Naive B cell (primary cell): ENCODE measurements around the gene NOC3L. TPM values are rescaled to one million over a fixed set of nuclear protein-coding genes. Genes with fewer than 3 reads are reported as not detected.

Experiments used
- ATAC-seq, 2 donors: fragments of 150-1000 bp; cut with Tn5 transposase; 2 replicates each; pipeline ENCODE4 v1.10.0; 2021; ENCODE audit warnings: low read depth in 2 of 2, mild to moderate bottlenecking in 2 of 2, moderate library complexity in 2 of 2
- DNase-seq: peaks from one replicate; pipeline ENCODE4 v3.0.0; 2022
- H3K27ac Mint-ChIP-seq, 6 donors: one replicate each; pipeline ENCODE4 v1.8.0; 2020 to 2022; ENCODE audit warnings: mild to moderate bottlenecking in 6 of 6, mixed read lengths in 6 of 6, moderate library complexity in 5 of 6, inconsistent platforms in 2 of 6
- H3K27me3 Mint-ChIP-seq, 3 donors: one replicate each; pipeline ENCODE4 v1.8.0; 2021 to 2022; ENCODE audit warnings: mixed read lengths in 3 of 3, mild to moderate bottlenecking in 1 of 3
- H3K36me3 Mint-ChIP-seq, 2 donors: one replicate each; pipeline ENCODE4 v1.8.0; 2020 to 2022; ENCODE audit warnings: mixed read lengths in 2 of 2, inconsistent platforms in 1 of 2, mild to moderate bottlenecking in 1 of 2
- H3K4me1 Mint-ChIP-seq, 3 donors: one replicate each; pipeline ENCODE4 v1.8.0; 2020 to 2022; ENCODE audit warnings: mixed read lengths in 3 of 3, inconsistent platforms in 1 of 3, mild to moderate bottlenecking in 1 of 3, moderate library complexity in 1 of 3
- H3K4me3 Mint-ChIP-seq, 8 donors: one replicate each; pipeline ENCODE4 v1.8.0; 2020 to 2022; ENCODE audit warnings: mild to moderate bottlenecking in 8 of 8, mixed read lengths in 8 of 8, moderate library complexity in 8 of 8, inconsistent platforms in 2 of 8
- H3K9me3 Mint-ChIP-seq, 7 donors: one replicate each; pipeline ENCODE4 v1.8.0; 2020 to 2022; ENCODE audit warnings: mixed read lengths in 7 of 7, mild to moderate bottlenecking in 5 of 7, inconsistent platforms in 2 of 7, moderate library complexity in 1 of 7
- polyA plus RNA-seq, 6 donors: library from polyadenylated mRNA; unstranded; fragments of 300-500 nt; fragmentation: Illumina TruSeq; gene quantifications; one replicate each; pipeline ENCODE4 v1.2.3, GENCODE V29; 2021; ENCODE audit warnings: low read depth in 6 of 6

Gene NOC3L
- polyA plus RNA-seq = 10 to 100 TPM; 21.7 to 38.6 (median 27.7) TPM

- H3K9me3 Mint-ChIP-seq = peaks cover 0 to 2% (median 0%) of the 10 kb centered on the region in 7 donors
- DNase-seq (peak; percentile 96), ATAC-seq (peak; percentile 90 to 91)
- H3K36me3 Mint-ChIP-seq = peaks cover 12 to 22% of the 10 kb centered on the region in 2 donors
- H3K27ac Mint-ChIP-seq = peak within 1 kb of the TSS; percentile 98 to 100 (median 100)
- H3K4me3 Mint-ChIP-seq = peak within 1 kb of the TSS; percentile 91 to 99 (median 98)
- H3K27me3 Mint-ChIP-seq = peaks cover 14 to 21% (median 16%) of the 10 kb centered on the region in 3 donors
- peaks cover 22 to 42% (median 34%) of the 10 kb centered on the region in 3 donors for H3K4me1 Mint-ChIP-seq
Measured at GRCh38 chr10:94362360-94363250, at the start of gene NOC3L. Gene NOC3L (minus strand): TSS chr10:94362939. CDS start chr10:94362838, 101 bp downstream.

GRCh38 chr10:94412449-94412848, 49.7 kb upstream of the NOC3L start:
- H3K4me3 Mint-ChIP-seq = no peak overlapping the region
- H3K4me1 Mint-ChIP-seq = peaks cover 0 to 8% (median 8%) of the 10 kb centered on the region in 3 donors
- no peak for DNase-seq
- no peak for ATAC-seq
- H3K27me3 Mint-ChIP-seq = peaks cover 0 to 40% (median 15%) of the 10 kb centered on the region in 3 donors
- no peaks in the 10 kb centered on the region for H3K36me3 Mint-ChIP-seq
- no peak overlapping the region for H3K27ac Mint-ChIP-seq
- no peaks in the 10 kb centered on the region for H3K9me3 Mint-ChIP-seq

GRCh38 chr10:94411304-94411703, 48.6 kb upstream of the NOC3L start:
- H3K9me3 Mint-ChIP-seq = no peaks in the 10 kb centered on the region
- no peaks in the 10 kb centered on the region for H3K36me3 Mint-ChIP-seq
- DNase-seq (no peak), ATAC-seq (no peak)
- H3K4me1 Mint-ChIP-seq = peaks cover 0 to 7% (median 3%) of the 10 kb centered on the region in 3 donors
- peaks cover 0 to 46% (median 22%) of the 10 kb centered on the region in 3 donors for H3K27me3 Mint-ChIP-seq
- H3K27ac Mint-ChIP-seq = no peak overlapping the region
- H3K4me3 Mint-ChIP-seq = no peak overlapping the region

- Mint-ChIP-seq H3K27ac (no peak overlapping the region), H3K27me3 (peaks cover 0 to 48% (median 27%) of the 10 kb centered on the region in 3 donors), H3K4me1 (peaks cover 0 to 2% (median 0%) of the 10 kb centered on the region in 3 donors), H3K9me3 (no peaks in the 10 kb centered on the region), H3K36me3 (no peaks in the 10 kb centered on the region), H3K4me3 (no peak overlapping the region)
- ATAC-seq = no peak
- DNase-seq = no peak
Measured at GRCh38 chr10:94409021-94409657, 46.4 kb upstream of the NOC3L start.

- Mint-ChIP-seq H3K9me3 (no peaks in the 10 kb centered on the region), H3K27me3 (peaks cover 0 to 52% (median 33%) of the 10 kb centered on the region in 3 donors), H3K27ac (peak overlapping the region in 1 of 6 donors; percentile 43), H3K4me3 (no peak overlapping the region), H3K36me3 (no peaks in the 10 kb centered on the region), H3K4me1 (peaks cover 0 to 8% (median 5%) of the 10 kb centered on the region in 3 donors)
- ATAC-seq (no peak), DNase-seq (no peak)
Measured at GRCh38 chr10:94407668-94408067, 44.9 kb upstream of the NOC3L start.

GRCh38 chr10:94405406-94405805, 42.7 kb upstream of the NOC3L start:
- DNase-seq (no peak), ATAC-seq (no peak)
- Mint-ChIP-seq H3K36me3 (no peaks in the 10 kb centered on the region), H3K4me3 (peak overlapping the region in 3 of 8 donors; percentile 1 to 94 (median 22)), H3K9me3 (peaks cover 0 to 7% (median 0%) of the 10 kb centered on the region in 7 donors), H3K27ac (no peak overlapping the region), H3K4me1 (peaks cover 5 to 14% (median 10%) of the 10 kb centered on the region in 3 donors), H3K27me3 (peaks cover 14 to 52% (median 32%) of the 10 kb centered on the region in 3 donors)

GRCh38 chr10:94403380-94404213, 40.9 kb upstream of the NOC3L start:
- H3K9me3 Mint-ChIP-seq = peaks cover 0 to 7% (median 0%) of the 10 kb centered on the region in 7 donors
- DNase-seq (peak; percentile 71), ATAC-seq (peak; percentile 87)
- peaks cover 5 to 14% (median 10%) of the 10 kb centered on the region in 3 donors for H3K4me1 Mint-ChIP-seq
- H3K36me3 Mint-ChIP-seq = no peaks in the 10 kb centered on the region
- H3K27me3 Mint-ChIP-seq = peaks cover 14 to 47% (median 27%) of the 10 kb centered on the region in 3 donors
- peak overlapping the region; percentile 81 to 95 (median 94) for H3K4me3 Mint-ChIP-seq
- peak overlapping the region; percentile 80 to 95 (median 92) for H3K27ac Mint-ChIP-seq

- Mint-ChIP-seq H3K27me3 (peaks cover 14 to 48% (median 29%) of the 10 kb centered on the region in 3 donors), H3K27ac (peak overlapping the region in 1 of 6 donors; percentile 93), H3K36me3 (no peaks in the 10 kb centered on the region), H3K4me1 (peaks cover 5 to 14% (median 10%) of the 10 kb centered on the region in 3 donors), H3K9me3 (peaks cover 0 to 7% (median 0%) of the 10 kb centered on the region in 7 donors), H3K4me3 (peak overlapping the region in 6 of 8 donors; percentile 81 to 95 (median 94))
- DNase-seq = peak; percentile 38
- ATAC-seq = peak; percentile 4 to 18
Measured at GRCh38 chr10:94402843-94403379, 40.2 kb upstream of the NOC3L start.

- peaks cover 20 to 48% (median 29%) of the 10 kb centered on the region in 3 donors for H3K27me3 Mint-ChIP-seq
Measured at GRCh38 chr10:94402204-94402842, 39.6 kb upstream of the NOC3L start, which contains the start of gene TBC1D12. Gene TBC1D12 (plus strand): TSS chr10:94402541. CDS start chr10:94402614, 73 bp downstream.

GRCh38 chr10:94398762-94399161, 36.0 kb upstream of the NOC3L start:
- Mint-ChIP-seq H3K27ac (no peak overlapping the region), H3K4me1 (peaks cover 2 to 10% (median 8%) of the 10 kb centered on the region in 3 donors)
- no peak for ATAC-seq

More at GRCh38 chr10:94402204-94402842, 39.6 kb upstream of the NOC3L start, which contains the start of gene TBC1D12:
- peak; percentile 31 for DNase-seq
- Mint-ChIP-seq H3K4me3 (peak within 1 kb of the TSS; percentile 81 to 95 (median 94)), H3K27ac (peak within 1 kb of the TSS in 5 of 6 donors; percentile 29 to 95 (median 90)), H3K4me1 (peaks cover 5 to 14% (median 10%) of the 10 kb centered on the region in 3 donors), H3K9me3 (peaks cover 0 to 7% (median 0%) of the 10 kb centered on the region in 7 donors), H3K36me3 (no peaks in the 10 kb centered on the region)
- peak; percentile 42 to 48 for ATAC-seq

GRCh38 chr10:94397549-94398370, 35.0 kb upstream of the NOC3L start:
- Mint-ChIP-seq H3K9me3 (peaks cover 0 to 7% (median 0%) of the 10 kb centered on the region in 7 donors), H3K4me3 (no peak overlapping the region), H3K27me3 (peaks cover 15 to 28% (median 21%) of the 10 kb centered on the region in 3 donors), H3K27ac (no peak overlapping the region), H3K36me3 (no peaks in the 10 kb centered on the region), H3K4me1 (peaks cover 0 to 10% (median 6%) of the 10 kb centered on the region in 3 donors)
- ATAC-seq (no peak), DNase-seq (no peak)

More at GRCh38 chr10:94398762-94399161, 36.0 kb upstream of the NOC3L start:
- no peak for DNase-seq
- no peak overlapping the region for H3K4me3 Mint-ChIP-seq
- H3K36me3 Mint-ChIP-seq = no peaks in the 10 kb centered on the region
- peaks cover 19 to 32% (median 21%) of the 10 kb centered on the region in 3 donors for H3K27me3 Mint-ChIP-seq
- peaks cover 0 to 7% (median 0%) of the 10 kb centered on the region in 7 donors for H3K9me3 Mint-ChIP-seq
